Lower leg skin (tissue), 4 donors: ENCODE measurements around the gene FHAD1. TPM values are rescaled to one million over a fixed set of nuclear protein-coding genes. Genes with fewer than 3 reads are reported as not detected.

ENCODE experiments used
- DNase-seq, 2 donors: peaks; one replicate each; pipeline ENCODE4 v3.0.0-alpha.2; 2019; ENCODE audit warnings: low spot score in 2 of 2
- H3K4me3 ChIP-seq: fragments of 200-600 bp; sonication (generic); 2 replicates; pipeline ENCODE4 v1.5.1; 2017; ENCODE audit warnings: mild to moderate bottlenecking, low read depth; ENCODE audit not compliant: poor library complexity, severe bottlenecking
- CTCF ChIP-seq, 3 donors: fragments of 450-650 bp; IDR thresholded peaks; one replicate each; pipeline ENCODE4 v1.5.1; 2016; ENCODE audit warnings: antibody characterized with exemption in 3 of 3, mild to moderate bottlenecking in 3 of 3, moderate library complexity in 2 of 3
- POLR2A ChIP-seq, 2 donors: fragments of 450-650 bp; IDR thresholded peaks; one replicate each; pipeline ENCODE4 v1.6.1; 2016 to 2017; ENCODE audit warnings: antibody characterized with exemption in 2 of 2, mild to moderate bottlenecking in 1 of 2, moderate library complexity in 1 of 2
- WGBS, 2 donors: methylation state at CpG; one replicate each; pipeline ENCODE4 v1.1.5; 2018; 5-methylcytosine and 5-hydroxymethylcytosine counted together
- intact Hi-C: fragments of 100-400 bp; cut with DNase I; formaldehyde crosslinking; loops from one replicate; pipeline ENCODE4 v1.15.0; 2023; ENCODE audit warnings: low total_unique reads
- total RNA-seq, 4 donors: library from RNA; depleted of rRNA; stranded (reverse); fragments of >200 nt; gene quantifications; one replicate each; pipeline ENCODE4 v1.1.0, GENCODE V29; 2016

The FHAD1 gene
- total RNA-seq, 4 donors from 2014 or later = 0.52 to 2.0 TPM; not detected in 2

GRCh38 chr1:15346346-15347030 lies 99.5 kb downstream of the FHAD1 start:
- TF ChIP-seq CTCF (IDR thresholded peaks at IDR 0.05) (no peak), POLR2A (IDR thresholded peaks at IDR 0.05) (no peak)
- WGBS, 2 donors = 88 to 90% methylated on average over 14 of the region's 14 CpGs
- no peak overlapping the region for H3K4me3 ChIP-seq
- intact Hi-C loops = no loop called here
- no peak for DNase-seq

- DNase-seq = no peak
- intact Hi-C loops = no loop called here
- TF ChIP-seq POLR2A (IDR thresholded peaks at IDR 0.05) (no peak), CTCF (IDR thresholded peaks at IDR 0.05) (no peak)
- 84 to 86% methylated on average over 7 of the region's 7 CpGs for WGBS, 2 donors
- H3K4me3 ChIP-seq = no peak overlapping the region
These were observed 100.2 kb downstream of the FHAD1 start for GRCh38 chr1:15347182-15347581.

- WGBS, 2 donors = 94 to 98% methylated on average over 9 of the region's 9 CpGs
- DNase-seq = no peak
- intact Hi-C loops = no loop called here
- H3K4me3 ChIP-seq = no peak overlapping the region
- TF ChIP-seq POLR2A (IDR thresholded peaks at IDR 0.05) (no peak), CTCF (IDR thresholded peaks at IDR 0.05) (no peak)
These were observed 101.6 kb downstream of the FHAD1 start for GRCh38 chr1:15348648-15349047.

- TF ChIP-seq POLR2A (IDR thresholded peaks at IDR 0.05) (no peak), CTCF (IDR thresholded peaks at IDR 0.05) (no peak)
- 96 to 98% methylated on average over 6 of the region's 6 CpGs for WGBS, 2 donors
- intact Hi-C loops = no loop called here
- H3K4me3 ChIP-seq = no peak overlapping the region
- no peak for DNase-seq
These were observed 102.1 kb downstream of the FHAD1 start for GRCh38 chr1:15349133-15349532.

GRCh38 chr1:15350151-15350550 lies 103.1 kb downstream of the FHAD1 start:
- intact Hi-C loops = no loop called here
- TF ChIP-seq POLR2A (IDR thresholded peaks at IDR 0.05) (no peak), CTCF (IDR thresholded peaks at IDR 0.05) (no peak)
- WGBS, 2 donors = 90 to 95% methylated on average over 10 of the region's 10 CpGs
- no peak overlapping the region for H3K4me3 ChIP-seq
- no peak for DNase-seq
